Pons (tissue), 1 donor: ENCODE measurements around the gene ELFN1.

ENCODE experiments used
- DNase-seq: peaks from one replicate; pipeline ENCODE4 v3.0.0-alpha.2; 2016; ENCODE audit warnings: low spot score

Gene ELFN1

DNA sequence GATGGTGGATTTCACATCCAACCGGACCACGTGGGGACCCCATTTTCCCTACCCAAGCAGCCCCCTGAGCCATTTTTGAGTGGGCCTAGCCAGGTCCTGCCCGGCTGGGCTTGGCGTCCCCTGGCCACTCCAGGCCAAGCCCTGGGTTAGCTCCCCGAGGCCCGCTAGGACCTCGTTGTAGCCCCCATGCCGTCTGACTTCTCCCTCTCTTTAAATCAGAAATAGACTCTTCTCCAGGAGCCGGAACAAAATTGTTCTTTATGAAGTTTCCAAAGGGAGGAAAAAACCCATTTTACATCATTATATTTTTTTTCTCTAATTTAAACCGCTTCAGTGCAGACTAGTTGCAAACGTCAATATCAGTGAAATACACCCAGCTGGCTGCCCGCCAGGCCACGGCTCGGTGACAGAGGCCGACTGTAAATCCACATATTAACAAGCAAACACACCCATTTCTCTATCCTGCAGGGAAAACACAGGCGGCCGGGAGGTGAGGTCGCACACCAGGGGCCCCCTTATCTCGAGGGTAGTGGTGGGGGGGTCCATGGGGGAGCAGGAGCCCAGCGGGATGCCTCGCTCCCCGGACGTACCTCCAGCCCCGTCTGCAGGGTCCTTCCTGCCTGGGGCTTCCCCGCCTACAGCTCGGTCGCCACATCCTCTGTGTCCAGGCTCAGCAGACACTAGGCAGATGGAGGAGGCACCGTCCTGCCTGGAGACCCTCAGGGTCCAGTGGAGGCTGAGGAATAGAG lies 72.7 kb downstream of the ELFN1 start:
- DNase-seq = no peak

DNA sequence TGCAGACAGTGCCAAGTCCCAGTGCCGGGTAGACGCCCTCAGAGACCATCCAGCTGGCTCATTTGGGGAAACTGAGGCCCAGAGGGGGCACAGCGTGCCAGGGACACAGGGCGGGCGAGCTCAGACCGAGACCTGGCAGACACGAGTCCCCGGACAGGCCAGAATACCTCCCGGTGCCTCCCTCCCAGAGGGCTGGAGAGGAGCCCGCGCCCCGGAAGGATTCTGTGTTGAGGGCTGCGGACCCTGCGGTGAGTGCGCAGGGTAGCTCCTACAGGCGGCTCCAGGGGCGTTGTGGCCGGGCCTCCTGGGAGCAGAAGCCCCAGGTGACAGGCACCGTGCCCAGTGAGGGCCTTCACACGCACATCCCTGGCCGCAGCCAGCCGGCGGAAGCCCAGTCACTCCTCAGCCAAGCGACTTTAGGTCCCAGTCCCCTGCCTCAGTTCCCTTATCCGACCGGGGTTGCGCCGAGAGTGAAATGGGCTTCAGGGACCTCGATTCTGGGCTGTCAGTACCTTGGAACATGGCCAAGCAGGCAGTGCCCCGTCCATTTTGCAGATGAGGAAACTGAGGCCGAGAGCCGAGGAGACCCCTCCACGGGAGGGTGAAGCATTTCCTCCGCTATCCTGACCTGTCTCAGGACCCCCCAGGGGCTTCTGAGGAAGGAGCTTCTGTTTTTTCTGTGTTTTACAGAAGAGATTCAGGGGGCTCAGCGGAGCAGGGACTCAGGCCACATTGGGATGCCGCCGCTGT lies 73.6 kb downstream of the ELFN1 start:
- DNase-seq = no peak

GRCh38 chr7:1744296-1745017 lies 74.4 kb downstream of the ELFN1 start:
- no peak for DNase-seq

GRCh38 chr7:1745018-1745532 lies 75.0 kb downstream of the ELFN1 start:
- DNase-seq = no peak

GRCh38 chr7:1745576-1746490 lies 75.8 kb downstream of the ELFN1 start:
- DNase-seq = no peak

GRCh38 chr7:1746491-1746975 lies 76.5 kb downstream of the ELFN1 start:
- no peak for DNase-seq

- no peak for DNase-seq
Measured at GRCh38 chr7:1747004-1747801, 77.1 kb downstream of the ELFN1 start.

DNA sequence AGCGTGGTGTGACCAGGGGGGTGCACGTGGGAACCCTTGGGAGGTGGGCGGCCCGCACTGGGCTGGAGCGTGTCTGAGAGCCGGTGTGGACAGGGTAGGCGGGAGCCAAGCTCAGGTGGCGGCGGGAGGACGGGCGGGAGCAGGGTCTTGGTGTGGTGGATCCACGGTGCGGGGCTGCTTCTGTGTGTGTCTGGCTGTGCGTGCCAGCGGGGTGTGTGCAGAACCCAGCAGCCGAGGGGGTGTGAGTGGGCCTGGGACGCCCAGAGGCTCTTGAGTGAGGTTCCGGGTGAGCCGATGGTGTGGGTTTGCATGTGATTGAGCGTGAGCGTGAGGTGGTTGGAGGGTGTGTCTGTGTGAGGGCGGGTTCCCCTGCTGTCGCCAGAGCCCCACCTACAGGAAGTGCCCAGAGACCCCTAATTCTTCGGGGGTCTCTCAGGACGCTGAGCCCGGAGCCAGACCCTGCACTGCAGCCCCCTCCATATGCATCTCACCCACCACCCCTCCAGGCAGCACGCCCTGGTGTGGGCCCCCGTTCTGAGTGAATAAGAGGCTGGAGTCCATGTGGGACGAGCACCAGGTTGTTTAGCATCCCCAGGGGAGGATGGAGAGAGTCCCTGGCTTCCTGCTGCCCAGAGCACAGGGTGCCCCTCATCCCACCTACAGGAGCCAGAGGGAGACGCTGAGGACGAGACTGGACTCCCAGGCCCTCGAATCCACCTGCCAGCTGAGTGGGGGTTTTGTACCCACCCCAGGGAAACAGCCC lies 78.2 kb downstream of the ELFN1 start:
- DNase-seq = no peak

DNA sequence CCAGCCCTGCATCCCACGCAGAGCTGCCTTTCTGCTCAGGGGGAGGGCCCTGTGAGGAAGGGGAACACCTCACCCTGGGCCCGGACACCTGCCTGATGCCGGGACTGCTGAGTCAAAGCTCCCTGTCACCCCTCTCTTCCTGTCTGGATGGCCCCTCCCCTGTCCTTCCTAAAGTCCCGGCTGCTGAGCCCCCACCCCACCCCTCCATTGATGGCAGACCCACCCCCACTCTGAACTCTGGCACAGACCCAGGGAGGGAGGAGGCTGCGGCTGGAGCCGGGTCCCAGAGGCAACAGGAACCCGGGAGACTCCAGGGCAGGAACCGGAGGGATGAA lies 78.7 kb downstream of the ELFN1 start:
- no peak for DNase-seq

- no peak for DNase-seq
Measured at GRCh38 chr7:1749351-1749863, 79.3 kb downstream of the ELFN1 start.

GRCh38 chr7:1749864-1750466 lies 79.9 kb downstream of the ELFN1 start:
- no peak for DNase-seq

DNA sequence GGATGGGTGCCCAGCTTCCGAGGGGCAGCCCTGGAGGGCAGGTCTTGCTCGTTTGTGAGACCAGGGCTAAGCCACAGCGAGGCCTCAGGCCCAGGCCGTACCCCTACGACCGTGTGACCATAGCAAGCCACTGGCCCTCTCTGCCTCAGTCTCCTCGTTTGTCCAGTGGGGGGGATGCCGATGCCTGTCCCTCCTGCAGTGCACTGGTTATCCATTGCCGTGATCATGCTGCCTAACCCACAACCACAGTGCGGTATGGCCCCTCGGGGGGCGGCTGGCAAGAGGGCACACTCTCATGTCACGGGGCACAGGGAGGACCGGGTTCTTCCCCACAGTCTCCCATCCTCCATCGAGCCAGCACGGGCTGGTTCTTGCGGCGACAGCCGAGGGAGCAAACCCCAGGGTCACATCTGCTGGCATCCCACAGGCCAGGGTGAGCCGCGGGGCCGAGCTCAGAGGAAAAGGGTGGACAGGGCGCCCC lies 80.5 kb downstream of the ELFN1 start:
- DNase-seq = no peak

DNA sequence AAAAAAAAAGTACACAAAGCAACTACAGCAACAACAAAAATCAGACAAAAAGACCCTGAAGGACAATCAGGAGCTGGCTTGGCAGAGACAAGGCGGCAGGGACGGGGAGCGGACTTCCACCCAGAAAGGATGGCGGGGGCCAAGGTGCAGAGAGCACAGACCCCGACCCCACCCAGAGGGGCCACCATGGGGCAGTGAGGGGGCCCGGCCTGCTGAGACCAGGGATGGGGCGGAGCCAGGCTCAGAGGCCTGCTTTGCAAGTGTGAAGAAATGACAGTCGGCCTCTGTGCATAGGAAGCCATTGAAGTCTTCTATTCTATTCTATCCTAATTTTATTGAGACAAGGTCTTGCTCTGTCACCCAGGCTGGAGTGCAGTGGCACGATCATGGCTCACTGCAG lies 82.0 kb downstream of the ELFN1 start:
- no peak for DNase-seq

GRCh38 chr7:1752771-1753563 lies 82.9 kb downstream of the ELFN1 start:
- no peak for DNase-seq

- no peak for DNase-seq
Measured at GRCh38 chr7:1753564-1753867, 83.4 kb downstream of the ELFN1 start.

- DNase-seq = no peak
Measured at GRCh38 chr7:1754345-1754908, 84.3 kb downstream of the ELFN1 start.

GRCh38 chr7:1755783-1756625 lies 85.9 kb downstream of the ELFN1 start:
- DNase-seq = no peak
